Hematopoietic multipotent progenitor cell treated with erythropoietin and hydrocortisone succinate and interleukin-3 and kit ligand, for 4 days (in vitro differentiated cells): Measurements from ENCODE around the gene ANP32A.

Source experiments
- DNase-seq: peaks from one replicate; pipeline ENCODE4 v3.0.0-alpha.2; 2015

ANP32A gene

GRCh38 chr15:68797599-68798345 lies 22.9 kb downstream of the ANP32A start:
- peak; percentile 93 for DNase-seq

- no peak for DNase-seq
Observed at GRCh38 chr15:68797191-68797590, 23.5 kb downstream of the ANP32A start.

DNA sequence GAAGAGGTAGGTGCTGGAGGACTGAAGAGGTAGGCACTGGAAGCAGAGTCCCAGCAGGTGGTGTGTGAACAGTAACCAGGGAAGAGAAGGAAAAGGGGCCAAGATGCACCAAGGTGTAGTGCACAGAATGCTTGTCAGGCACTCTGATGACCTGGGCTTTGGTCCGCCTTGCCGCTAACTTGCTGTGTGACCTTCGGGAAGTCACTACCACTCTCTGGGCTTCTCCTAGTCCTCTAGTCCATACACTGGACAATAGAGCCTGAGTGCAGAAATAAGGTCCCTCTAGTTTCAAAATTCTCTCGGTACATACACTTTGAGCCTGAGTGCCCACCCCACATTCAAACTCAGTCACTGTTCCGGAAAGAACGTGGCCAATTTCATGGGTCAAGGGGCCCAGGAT lies 24.1 kb downstream of the ANP32A start:
- no peak for DNase-seq

DNA sequence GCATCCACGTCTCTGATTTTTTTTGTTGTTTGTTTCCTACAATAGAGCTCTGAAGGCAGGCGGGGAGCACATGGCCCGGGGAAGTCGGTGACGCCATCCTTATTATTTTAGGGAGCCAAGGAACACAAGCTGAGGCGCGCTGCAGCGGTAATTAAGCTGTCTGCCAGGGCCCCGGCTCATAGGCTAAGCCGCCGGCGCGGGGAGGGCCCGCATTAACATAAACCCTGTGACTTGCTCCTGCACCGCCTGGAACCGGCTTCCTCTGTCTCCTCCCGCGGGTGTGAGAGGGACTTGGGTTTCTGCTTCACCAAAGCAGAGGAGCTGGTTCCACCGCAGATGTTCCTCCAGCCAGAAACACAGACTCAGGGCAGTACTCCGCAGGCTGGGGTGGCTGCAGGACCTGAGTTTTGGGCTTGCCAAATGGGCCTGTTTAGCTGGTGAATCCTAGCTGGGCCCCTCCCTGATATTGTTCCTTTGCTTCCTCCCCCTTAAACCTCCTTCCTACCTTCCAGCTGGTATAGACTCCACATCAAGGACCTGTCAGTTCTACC lies 25.3 kb downstream of the ANP32A start:
- peak; percentile 92 for DNase-seq

DNA sequence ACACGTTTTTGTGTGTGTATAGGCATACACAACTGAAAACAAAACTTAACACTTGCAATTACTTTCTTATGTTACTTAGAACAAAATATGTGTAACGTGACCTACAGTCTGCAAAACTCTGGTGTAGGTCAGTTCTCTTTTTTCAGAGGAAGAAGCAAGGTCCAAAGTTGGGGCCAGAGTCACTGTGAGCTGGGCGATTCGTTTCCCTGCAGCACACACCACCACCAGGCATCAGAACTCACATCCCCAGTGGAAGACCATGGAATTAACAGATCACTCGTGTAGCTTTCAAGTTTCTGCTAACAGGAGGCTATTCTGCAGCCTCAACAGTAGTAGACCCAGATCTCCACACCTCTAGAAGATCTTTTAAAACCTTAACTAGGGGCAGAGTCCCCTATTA lies 25.8 kb downstream of the ANP32A start:
- DNase-seq, result no peak

DNA sequence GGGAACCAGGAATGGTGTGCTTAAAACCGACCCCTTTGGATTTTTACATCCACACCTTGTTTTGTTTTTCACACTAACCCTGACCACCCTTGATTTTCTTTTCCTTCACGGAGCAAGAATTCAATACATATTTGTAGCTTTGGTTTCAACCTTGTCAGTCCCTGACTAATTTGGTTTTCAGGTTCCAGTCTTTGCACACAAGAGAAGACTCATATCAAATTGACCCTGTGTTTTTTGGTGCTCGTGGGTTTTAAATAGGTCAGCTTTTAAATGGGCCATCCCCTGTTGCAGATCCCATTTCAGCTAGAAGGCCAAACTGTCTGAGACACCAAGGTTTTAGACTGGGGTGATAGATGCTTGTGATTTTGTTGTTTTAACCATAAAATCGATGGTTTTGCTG lies 26.4 kb downstream of the ANP32A start:
- DNase-seq, result no peak

- DNase-seq, result no peak
Observed at GRCh38 chr15:68793776-68794175, 26.9 kb downstream of the ANP32A start.

GRCh38 chr15:68792901-68793766 lies 27.6 kb downstream of the ANP32A start:
- DNase-seq, result no peak

DNA sequence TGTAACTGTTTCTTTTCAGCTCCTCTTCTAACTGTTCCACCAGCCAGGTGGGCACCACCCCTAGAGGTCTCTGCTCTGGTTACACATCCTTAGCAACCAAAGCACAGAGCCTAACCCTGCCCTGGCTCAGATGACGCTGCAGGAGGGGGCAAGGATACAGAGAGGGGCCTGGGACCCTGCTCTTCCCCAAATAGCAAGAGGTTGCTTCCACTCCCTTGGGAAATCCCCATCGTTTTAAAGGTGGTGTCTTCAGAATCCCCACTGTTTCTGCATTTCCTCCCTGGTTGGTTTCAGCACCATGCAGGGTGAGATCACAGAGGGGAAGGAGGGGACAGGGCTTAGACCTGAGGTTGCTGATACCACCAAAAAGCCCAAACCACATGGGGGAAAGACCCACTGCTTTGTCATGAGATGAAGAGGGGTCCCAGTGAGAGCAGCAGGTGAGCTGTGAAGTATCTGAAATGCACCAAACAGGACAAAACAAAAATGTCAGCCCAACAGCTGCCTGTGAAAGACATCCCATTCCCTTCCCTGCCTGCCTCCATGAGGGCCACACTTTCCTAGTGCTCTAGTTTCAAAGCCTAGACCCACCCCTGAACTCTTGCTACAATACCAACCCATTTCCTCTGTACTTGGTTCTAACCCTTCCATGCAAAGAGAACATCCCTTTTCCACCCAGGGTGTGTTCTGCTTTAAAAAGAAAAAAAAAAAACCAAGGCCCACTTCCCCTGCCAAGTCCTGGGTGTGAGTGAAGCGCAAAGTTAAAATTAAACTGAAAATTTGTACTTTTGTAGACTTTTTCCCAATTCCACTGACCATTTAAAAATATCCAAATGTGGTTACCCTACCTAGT lies 29.0 kb downstream of the ANP32A start:
- peak; percentile 48 for DNase-seq

DNA sequence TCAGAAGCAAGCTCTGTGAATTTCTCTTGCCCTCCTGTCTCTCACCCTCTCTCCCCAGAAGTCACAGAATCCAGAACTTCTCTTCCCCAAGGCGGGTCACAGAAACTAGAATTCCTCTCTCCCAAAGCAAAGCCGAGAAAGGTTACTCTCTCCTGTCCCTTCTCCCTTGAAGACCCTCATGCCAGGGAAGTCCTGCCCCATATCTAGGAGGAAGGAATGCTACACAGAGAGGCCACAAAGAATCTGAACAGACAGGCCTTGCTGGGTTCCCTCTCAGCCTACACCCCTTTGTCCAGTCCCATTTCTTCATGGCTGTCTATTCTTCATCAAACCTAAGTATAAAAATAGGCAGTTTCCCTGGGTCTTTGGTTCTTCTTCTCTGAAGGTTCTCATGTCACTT lies 29.8 kb downstream of the ANP32A start:
- DNase-seq, result no peak

DNA sequence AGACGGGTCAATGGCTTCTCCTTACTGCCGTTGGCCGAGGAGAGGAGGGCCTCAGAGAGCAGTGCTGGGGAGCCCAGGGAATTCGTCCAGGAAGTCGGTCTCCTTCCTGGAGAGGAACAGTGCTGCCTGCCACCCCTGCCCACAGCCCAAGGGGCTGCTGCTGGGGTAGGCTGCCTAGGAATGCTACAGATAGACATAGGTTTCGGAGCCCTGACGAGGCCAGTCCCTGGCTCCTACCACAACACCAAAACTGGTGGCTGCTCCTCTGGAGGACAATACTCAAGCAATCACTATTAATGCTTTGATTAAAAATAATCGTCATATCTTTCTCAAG lies 30.5 kb downstream of the ANP32A start:
- DNase-seq, result no peak

DNA sequence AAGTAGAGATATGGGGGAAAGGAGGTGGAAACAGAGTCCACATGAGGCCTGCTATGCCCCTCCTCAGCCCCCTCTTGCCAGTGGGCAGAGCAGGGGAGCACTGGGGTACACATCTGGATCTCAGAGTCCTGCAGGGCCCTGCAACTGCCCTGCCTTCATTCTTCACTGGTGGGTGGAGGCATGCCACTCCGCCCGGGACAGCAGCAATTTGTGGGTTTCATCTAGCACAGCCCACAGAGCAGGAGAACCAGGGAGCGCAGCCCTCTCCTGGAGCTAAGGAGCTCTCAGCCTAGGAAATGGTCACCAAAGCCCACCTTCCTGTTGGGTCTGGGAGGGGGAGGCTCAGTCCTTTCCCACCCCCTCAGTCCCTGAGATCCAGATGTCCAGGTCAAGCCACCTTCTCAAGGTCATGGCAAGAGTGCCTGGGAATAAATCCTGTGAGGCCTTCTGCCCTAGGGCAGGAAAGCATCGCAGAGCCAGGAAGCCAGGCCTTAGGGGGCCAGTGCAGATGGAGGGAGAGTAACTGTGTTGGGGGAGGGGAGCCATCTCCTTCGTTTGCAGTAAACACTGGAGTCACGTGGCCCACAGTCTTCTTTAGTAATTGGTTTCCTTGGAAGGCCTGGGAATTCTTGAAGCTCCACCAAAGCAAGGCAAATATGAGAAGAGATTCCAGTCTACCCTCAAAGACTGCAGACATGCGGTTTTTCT lies 31.0 kb downstream of the ANP32A start:
- no peak for DNase-seq

DNA sequence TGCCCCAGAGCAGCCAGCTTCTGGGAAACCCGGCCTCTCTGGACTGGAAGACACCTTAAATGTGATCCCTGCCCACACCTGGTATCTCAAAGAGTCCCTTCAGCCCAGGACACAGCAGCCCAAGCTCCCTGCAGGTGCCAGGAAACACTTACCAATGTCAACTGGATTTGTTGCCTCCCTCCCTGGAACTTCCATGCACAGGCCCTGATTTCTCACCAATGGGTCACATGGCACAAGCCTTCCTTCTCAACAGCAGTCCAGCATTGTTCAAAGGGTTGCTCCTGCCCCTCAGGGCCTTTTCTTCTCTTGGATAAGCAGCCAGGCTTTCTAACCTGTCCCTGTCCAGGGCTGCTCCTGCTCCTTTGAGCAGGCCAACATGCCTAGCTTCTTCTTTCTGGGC lies 31.6 kb downstream of the ANP32A start:
- DNase-seq, result no peak

- no peak for DNase-seq
Observed at GRCh38 chr15:68788264-68788624, 32.5 kb downstream of the ANP32A start.

DNA sequence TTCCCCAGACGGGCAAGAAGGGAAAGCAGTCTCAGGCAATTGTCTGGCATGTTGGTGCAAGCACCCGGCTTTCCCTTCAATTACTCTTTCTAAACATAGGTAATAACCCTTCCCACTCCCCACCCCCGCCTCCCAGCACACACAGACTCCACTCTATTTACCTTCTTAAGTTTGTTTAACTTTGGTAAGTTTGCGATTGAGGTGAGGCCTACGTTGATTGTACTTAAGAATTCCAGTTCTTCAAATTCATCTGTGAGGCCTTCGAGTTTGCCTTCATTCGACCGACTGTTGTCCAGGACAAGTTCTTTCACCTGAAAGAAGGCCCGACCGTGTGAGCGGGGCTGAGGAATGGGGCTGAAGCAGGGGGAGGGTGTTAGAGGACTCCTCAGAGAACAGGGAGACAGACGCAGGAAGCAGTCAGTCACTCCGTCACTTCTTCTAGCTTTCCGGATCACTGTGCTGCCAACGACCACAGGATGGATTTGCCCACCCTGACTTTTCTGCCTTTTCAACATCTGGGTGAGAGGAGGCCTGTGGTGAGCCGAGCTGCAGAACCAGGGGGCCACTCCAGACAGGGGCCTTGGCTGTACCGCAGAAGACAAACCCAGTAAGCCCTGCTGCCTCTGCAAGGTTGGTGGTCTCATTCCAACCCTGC lies 33.0 kb downstream of the ANP32A start:
- DNase-seq, result peak; percentile 59

- no peak for DNase-seq
Observed at GRCh38 chr15:68786753-68787152, 33.9 kb downstream of the ANP32A start.

- no peak for DNase-seq
Observed at GRCh38 chr15:68785541-68785940, 35.2 kb downstream of the ANP32A start.

DNA sequence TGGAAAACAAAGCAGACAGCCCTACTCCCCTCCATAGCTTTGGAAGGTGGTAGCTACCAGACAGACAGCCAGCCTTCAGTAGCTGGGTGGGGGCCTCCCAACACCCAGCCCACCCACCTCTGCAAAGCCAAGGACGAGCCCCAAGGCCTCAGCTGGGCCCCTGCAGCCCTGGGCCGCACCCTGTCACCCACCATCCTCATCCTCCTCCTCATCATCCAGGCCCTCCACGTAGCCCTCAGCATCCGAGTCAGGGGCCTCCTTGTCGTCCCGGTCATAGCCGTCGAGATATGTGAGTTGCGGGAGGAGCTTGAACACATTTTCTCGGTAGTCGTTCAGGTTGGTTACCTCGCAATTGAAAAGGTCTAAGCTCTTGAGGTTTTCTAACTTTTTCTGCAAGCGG lies 36.5 kb downstream of the ANP32A start:
- no peak for DNase-seq

DNA sequence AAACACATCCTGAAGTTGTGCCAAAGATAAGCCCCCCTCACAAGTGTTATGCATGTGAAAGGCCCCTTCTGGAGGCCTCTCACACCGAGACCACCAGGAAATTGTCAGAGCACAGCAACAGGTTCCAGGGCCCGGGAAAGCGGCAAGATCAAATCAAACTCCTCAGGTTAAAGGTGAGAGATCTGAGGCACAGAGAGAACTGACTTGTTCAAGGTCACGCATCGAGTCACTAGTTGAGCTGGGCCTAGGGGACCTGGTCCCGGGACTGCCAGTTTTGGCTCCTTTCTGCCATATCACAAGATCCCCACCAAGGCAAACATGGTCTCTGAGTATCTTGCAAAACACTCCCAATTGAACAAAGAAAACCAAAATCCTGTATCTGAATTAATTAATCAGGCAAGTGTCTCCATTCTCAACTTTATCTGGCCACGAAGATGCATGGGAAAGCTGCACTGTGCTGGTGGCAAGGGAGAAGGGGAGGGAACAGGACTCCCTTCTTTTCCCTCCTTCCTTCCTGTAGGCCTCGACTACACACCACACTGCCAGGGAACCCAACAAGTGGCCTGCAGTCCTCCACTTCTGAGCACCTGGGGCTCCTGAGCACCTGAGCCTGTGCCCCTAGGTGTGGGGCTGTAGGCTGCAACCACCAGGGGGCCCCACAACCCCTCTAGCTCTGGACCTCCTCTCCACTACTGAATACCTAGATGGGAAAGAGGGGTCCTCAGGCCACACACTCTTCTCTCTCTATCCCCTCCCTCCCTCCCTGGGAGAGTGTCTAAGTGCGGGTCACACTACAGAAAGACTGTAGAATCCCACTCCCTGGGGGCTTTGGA lies 37.3 kb downstream of the ANP32A start:
- peak; percentile 65 for DNase-seq

DNA sequence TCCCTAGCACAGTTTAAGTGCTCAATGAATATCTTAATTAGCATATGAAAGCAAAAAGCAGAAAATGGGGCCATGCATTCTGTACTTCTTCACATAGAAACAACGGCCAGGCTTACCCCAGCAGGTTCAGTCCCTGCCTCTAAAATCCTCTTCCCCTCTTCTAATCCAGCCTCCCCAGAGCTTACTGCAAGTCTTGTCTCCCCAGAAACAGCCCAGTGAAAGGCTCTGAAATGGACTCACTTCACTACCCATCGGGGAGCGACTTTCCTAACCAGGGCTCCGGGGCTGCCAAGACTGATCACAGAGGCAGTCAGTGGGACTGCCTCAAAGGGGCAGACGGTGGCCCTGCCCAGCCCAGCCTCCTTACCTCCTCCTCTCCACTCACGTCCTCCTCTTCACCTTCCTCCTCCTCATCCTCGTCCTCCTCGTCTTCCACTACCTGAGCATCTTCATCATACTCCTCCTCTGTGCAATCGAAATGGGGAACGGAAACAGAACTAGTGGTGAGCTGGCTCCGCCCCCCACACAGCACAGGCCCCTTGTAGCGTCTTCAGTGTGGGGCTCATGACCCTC lies 38.0 kb downstream of the ANP32A start:
- no peak for DNase-seq
